ENCODE measurements around the gene CWF19L1. TPM values are rescaled to one million over a fixed set of nuclear protein-coding genes. Genes with fewer than 3 reads are reported as not detected.

Gene CWF19L1
- total RNA-seq, 1 experiment from 2014 or later: 17.9 TPM

DNA sequence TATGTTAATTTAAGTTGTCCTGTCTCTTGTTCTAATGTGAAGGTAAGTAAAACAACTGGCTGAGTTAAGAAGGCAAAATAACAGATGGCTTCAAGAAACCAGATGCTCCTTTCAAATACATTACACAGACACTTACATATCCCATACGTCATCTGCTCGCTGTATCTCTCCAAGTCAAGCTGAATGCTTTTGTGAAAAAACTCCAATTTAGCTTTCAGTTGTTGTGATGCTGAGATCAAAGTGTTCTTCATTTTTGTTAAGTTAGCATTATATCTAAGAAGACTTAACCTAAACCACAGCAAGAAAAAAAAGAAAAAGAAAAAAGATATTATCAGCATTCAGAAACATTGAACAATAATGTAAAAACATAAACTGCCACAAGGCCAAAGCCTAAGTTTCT, 63.1 kb downstream of the CWF19L1 start:
- Histone ChIP-seq H3K4me3 (no peak overlapping the region), H3K4me2 (no peak overlapping the region), H4K20me1 (ENCODE audit: insufficient read depth) (no peaks in the 10 kb centered on the region), H3K79me2 (ENCODE audit: low read depth) (no peaks in the 10 kb centered on the region), H3K27ac (no peak overlapping the region), H3K9me3 (ENCODE audit: insufficient read depth, low read depth) (no peaks in the 10 kb centered on the region), H3K9me2 (ENCODE audit: insufficient read depth) (no peaks in the 10 kb centered on the region), H3K4me1 (replicated peaks; ENCODE audit: insufficient read depth) (no peaks in the 10 kb centered on the region), H3K36me3 (ENCODE audit: low read depth) (no peaks in the 10 kb centered on the region), H2AFZ (no peak overlapping the region), H3K27me3 (ENCODE audit: insufficient read depth, low read depth) (no peaks in the 10 kb centered on the region), H3F3A (ENCODE audit: insufficient read depth, low read depth) (no peaks in the 10 kb centered on the region)
- ChIA-PET CTCF (no interaction called here), POLR2A (ENCODE audit: unreplicated experiment) (interaction anchor here (0.7 kb wide), 1 partner anchor 9 kb away, joined by 4 read pairs; no protein-coding TSS in a partner anchor)
- no TSS peak for BruUV-seq (replicated peaks)
- no peak for DNase-seq
- no peak for TF ChIP-seq EZH2 (IDR thresholded peaks at IDR 0.05; ENCODE audit: low read depth)
- TF ChIP-seq, protein P1, sequence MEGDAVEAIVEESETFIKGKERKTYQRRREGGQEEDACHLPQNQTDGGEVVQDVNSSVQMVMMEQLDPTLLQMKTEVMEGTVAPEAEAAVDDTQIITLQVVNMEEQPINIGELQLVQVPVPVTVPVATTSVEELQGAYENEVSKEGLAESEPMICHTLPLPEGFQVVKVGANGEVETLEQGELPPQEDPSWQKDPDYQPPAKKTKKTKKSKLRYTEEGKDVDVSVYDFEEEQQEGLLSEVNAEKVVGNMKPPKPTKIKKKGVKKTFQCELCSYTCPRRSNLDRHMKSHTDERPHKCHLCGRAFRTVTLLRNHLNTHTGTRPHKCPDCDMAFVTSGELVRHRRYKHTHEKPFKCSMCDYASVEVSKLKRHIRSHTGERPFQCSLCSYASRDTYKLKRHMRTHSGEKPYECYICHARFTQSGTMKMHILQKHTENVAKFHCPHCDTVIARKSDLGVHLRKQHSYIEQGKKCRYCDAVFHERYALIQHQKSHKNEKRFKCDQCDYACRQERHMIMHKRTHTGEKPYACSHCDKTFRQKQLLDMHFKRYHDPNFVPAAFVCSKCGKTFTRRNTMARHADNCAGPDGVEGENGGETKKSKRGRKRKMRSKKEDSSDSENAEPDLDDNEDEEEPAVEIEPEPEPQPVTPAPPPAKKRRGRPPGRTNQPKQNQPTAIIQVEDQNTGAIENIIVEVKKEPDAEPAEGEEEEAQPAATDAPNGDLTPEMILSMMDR (conservative IDR thresholded peaks at IDR 0.05): no peak
- intact Hi-C loops (cut with micrococcal nuclease; ENCODE audit: unreplicated experiment): no loop called here

DNA sequence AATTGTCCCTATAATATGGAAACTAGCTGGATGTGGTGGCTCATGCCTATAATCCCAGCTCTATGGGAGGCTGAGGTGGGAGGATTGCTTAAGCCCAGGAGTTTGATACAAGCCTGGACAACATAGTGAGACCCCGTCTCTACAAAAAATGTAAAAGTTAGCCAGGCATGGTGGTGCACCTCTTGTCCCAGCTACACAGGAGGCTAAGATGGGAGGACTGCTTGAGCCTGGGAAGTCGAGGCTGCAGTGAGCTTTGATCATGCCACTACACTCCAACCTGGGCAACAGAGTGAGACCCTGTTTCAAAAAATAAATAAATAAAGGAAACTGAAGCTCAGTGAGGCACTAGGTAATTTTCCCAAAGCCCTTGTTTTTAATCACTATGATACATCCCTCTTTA, 65.9 kb downstream of the CWF19L1 start:
- POLR2A ChIA-PET (ENCODE audit: unreplicated experiment): no interaction called here

DNA sequence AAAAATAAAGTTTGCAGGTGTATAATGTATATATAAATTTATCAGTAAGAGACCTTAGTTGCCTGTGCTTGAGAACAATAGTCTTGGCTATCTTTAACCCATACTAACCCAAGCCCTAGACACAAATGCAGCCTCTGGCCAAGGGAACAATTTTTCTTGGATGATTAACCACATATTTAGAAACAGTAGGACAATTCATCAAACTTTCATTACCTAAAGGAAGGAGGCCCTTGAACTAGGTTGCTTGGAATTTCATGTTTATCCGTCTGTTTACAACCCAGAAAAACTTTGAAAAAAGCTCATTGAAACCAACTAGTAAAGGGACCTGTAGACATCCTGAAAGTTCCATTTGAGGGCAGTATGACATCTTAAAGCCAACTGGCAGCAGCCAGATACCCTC, 72.7 kb downstream of the CWF19L1 start:
- Histone ChIP-seq H3K27ac (no peak overlapping the region), H3K9me2 (ENCODE audit: insufficient read depth) (no peaks in the 10 kb centered on the region), H2AFZ (no peak overlapping the region), H3K4me2 (no peak overlapping the region), H3K4me3 (no peak overlapping the region), H3K9me3 (ENCODE audit: insufficient read depth, low read depth) (no peaks in the 10 kb centered on the region), H3K36me3 (ENCODE audit: low read depth) (no peaks in the 10 kb centered on the region; the same call in 1 of the 2 replicates), H3K27me3 (ENCODE audit: insufficient read depth, low read depth) (no peaks in the 10 kb centered on the region), H3K79me2 (ENCODE audit: low read depth) (no peaks in the 10 kb centered on the region), H3K4me1 (replicated peaks; ENCODE audit: insufficient read depth) (no peaks in the 10 kb centered on the region), H4K20me1 (ENCODE audit: insufficient read depth) (no peaks in the 10 kb centered on the region), H3F3A (ENCODE audit: insufficient read depth, low read depth) (no peaks in the 10 kb centered on the region)
- DNase-seq: no peak
- CTCF ChIA-PET: no interaction called here
- BruUV-seq (replicated peaks): no TSS peak
- POLR2A ChIA-PET (ENCODE audit: unreplicated experiment): no interaction called here
- intact Hi-C loops (cut with micrococcal nuclease; ENCODE audit: unreplicated experiment): no loop called here
- TF ChIP-seq, protein P1 (conservative IDR thresholded peaks at IDR 0.05): no peak
- no peak for TF ChIP-seq EZH2 (IDR thresholded peaks at IDR 0.05; ENCODE audit: low read depth)

More for the DNA sequence above, 65.9 kb downstream of the CWF19L1 start:
- Histone ChIP-seq H3K4me3 (no peak overlapping the region), H3K9me2 (ENCODE audit: insufficient read depth) (no peaks in the 10 kb centered on the region), H3F3A (ENCODE audit: insufficient read depth, low read depth) (no peaks in the 10 kb centered on the region), H3K9me3 (ENCODE audit: insufficient read depth, low read depth) (no peaks in the 10 kb centered on the region), H3K27me3 (ENCODE audit: insufficient read depth, low read depth) (no peaks in the 10 kb centered on the region), H3K4me1 (replicated peaks; ENCODE audit: insufficient read depth) (no peaks in the 10 kb centered on the region), H4K20me1 (ENCODE audit: insufficient read depth) (no peaks in the 10 kb centered on the region), H3K27ac (no peak overlapping the region), H3K36me3 (ENCODE audit: low read depth) (no peaks in the 10 kb centered on the region), H3K4me2 (no peak overlapping the region), H3K79me2 (ENCODE audit: low read depth) (no peaks in the 10 kb centered on the region), H2AFZ (no peak overlapping the region)
- no peak for DNase-seq
- intact Hi-C loops (cut with micrococcal nuclease; ENCODE audit: unreplicated experiment): no loop called here
- no TSS peak for BruUV-seq (replicated peaks)
- no peak for TF ChIP-seq EZH2 (IDR thresholded peaks at IDR 0.05; ENCODE audit: low read depth)
- TF ChIP-seq, protein P1 (conservative IDR thresholded peaks at IDR 0.05): no peak
- CTCF ChIA-PET: no interaction called here
